NCI-H2171 treated with DMSO at 0.1 percent for 48 hours (cell line): ENCODE data around the gene TRIM49D2.
"Not testable (repeated sequence)": the region's sequence is repeated elsewhere in the genome, so short reads cannot be mapped to it uniquely, and the experiment has no call there.

Experiments used
- DNase-seq: peaks from one replicate; lab custom pipeline; 2025; lab: John Stamatoyannopoulos, UW

TRIM49D2 gene

GRCh38 chr11:89923764-89924163, at the start of gene TRIM49D2:
TSS of gene TRIM49D2 (plus strand) at chr11:89924064. CDS start at chr11:89926762, 2,698 bp downstream.
- not testable (repeated sequence) for DNase-seq

- DNase-seq: not testable (repeated sequence)
These were observed 46.4 kb upstream of the TRIM49D2 start for GRCh38 chr11:89877511-89877910.

- not testable (repeated sequence) for DNase-seq
These were observed 30.6 kb upstream of the TRIM49D2 start for GRCh38 chr11:89893245-89893644.

- DNase-seq: not testable (repeated sequence)
These were observed 23.1 kb upstream of the TRIM49D2 start for GRCh38 chr11:89900809-89901208.

- DNase-seq: no peak
These were observed 1.6 kb upstream of the TRIM49D2 start, which contains the start of gene TRIM49D1 for GRCh38 chr11:89922195-89922660. TSS of gene TRIM49D1 (minus strand) at chr11:89922245. CDS start at chr11:89917710, 4,535 bp downstream.

- DNase-seq: not testable (repeated sequence)
These were observed 37.0 kb downstream of the TRIM49D2 start for GRCh38 chr11:89960833-89961232.

GRCh38 chr11:89965737-89966136, 41.9 kb downstream of the TRIM49D2 start, which contains the start of gene TRIM64:
TSS of gene TRIM64 (plus strand) at chr11:89966037. CDS start at chr11:89968504, 2,467 bp downstream.
- not testable (repeated sequence) for DNase-seq
